ENCODE data around the gene ATP13A5. TPM values are rescaled to one million over a fixed set of nuclear protein-coding genes. Genes with fewer than 3 reads are reported as not detected.

ATP13A5 gene
- total RNA-seq, 6 experiments from 2014 or later = not detected

- Histone ChIP-seq H3K9me3 (no peaks in the 10 kb centered on the region), H3K27ac (no peak overlapping the region), H3K4me1 (no peaks in the 10 kb centered on the region), H3K27me3 (no peaks in the 10 kb centered on the region), H3K4me3 (no peak overlapping the region), H3K36me3 (no peaks in the 10 kb centered on the region)
- DNase-seq (no peak), ATAC-seq (no peak)
- 56% methylated on average over 2 of the region's 2 CpGs for WGBS (ENCODE audit: insufficient coverage, low coverage, low lambda C conversion rate, missing lambda C conversion rate)
- TF ChIP-seq POLR2A (IDR thresholded peaks at IDR 0.05) (no peak), CTCF (IDR thresholded peaks at IDR 0.05) (no peak)
- intact Hi-C loops (cut with DNase I) = no loop called here
Observed at GRCh38 chr3:193350744-193351143, 27.8 kb downstream of the ATP13A5 start.

- 56% methylated on average over 2 of the region's 3 CpGs for WGBS (ENCODE audit: insufficient coverage, low coverage, low lambda C conversion rate, missing lambda C conversion rate)
Observed at GRCh38 chr3:193348686-193349085, 29.9 kb downstream of the ATP13A5 start.

DNA sequence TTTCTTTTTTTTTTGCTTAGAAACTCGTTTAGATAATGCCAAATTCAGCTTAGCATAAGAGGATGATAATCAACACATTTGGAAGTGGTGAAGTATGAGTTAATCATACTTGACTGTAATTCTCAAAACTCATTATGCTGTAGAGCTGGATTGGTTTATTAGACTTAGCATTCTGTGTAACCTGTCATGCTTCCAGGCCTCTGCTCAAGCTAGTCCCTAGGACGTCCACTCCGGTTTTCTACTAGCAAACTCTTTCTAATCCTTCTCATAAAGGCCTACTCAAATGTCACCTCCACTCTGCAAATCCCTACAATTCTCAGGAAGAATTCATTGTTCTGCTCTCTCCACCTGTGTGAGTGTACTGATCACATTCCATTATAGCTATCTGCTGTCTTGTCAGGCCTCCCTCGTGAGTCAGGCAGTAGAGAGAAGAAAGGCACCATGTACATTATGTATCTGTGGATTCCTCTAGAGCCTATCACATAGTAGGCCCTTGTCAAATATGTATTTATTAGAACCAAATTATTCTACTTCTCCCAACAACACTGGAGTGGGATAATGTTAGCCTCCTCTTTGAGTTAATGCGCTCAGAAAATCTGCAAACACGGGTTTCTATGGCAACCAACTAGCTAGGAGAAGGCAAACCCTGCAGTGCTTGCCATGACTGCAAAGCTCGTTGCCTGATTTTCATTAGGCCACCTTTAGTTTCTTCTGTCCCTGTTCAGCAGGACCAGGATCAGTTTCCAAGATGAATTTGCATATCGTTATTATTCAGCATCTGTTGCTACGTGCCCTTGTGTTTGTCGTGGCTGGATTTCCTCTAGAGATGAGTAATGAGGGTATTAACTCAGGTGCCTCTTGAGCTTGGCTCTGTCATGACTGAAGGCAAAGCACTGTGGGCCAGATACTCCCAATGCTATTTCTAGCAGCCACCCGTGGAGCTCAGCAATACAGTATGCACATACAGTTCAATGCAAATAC is 30.7 kb downstream of the ATP13A5 start:
- no peaks in the 10 kb centered on the region for H3K4me1 ChIP-seq
- DNase-seq = no peak
- no peak overlapping the region for H3K4me3 ChIP-seq
- H3K9me3 ChIP-seq = no peaks in the 10 kb centered on the region
- H3K27ac ChIP-seq = no peak overlapping the region
- no peaks in the 10 kb centered on the region for H3K27me3 ChIP-seq
- no peak for ATAC-seq
- H3K36me3 ChIP-seq = no peaks in the 10 kb centered on the region
- WGBS (ENCODE audit: insufficient coverage, low coverage, low lambda C conversion rate, missing lambda C conversion rate) = 31% methylated on average over 11 of the region's 11 CpGs
- TF ChIP-seq CTCF (IDR thresholded peaks at IDR 0.05) = no peak
- no peak for TF ChIP-seq POLR2A (IDR thresholded peaks at IDR 0.05)
- intact Hi-C loops (cut with DNase I) = no loop called here

More at GRCh38 chr3:193348686-193349085, 29.9 kb downstream of the ATP13A5 start:
- no peak overlapping the region for H3K4me3 ChIP-seq
- no peak for ATAC-seq
- intact Hi-C loops (cut with DNase I) = no loop called here
- H3K36me3 ChIP-seq = no peaks in the 10 kb centered on the region
- no peak for DNase-seq
- no peak for TF ChIP-seq POLR2A (IDR thresholded peaks at IDR 0.05)
- TF ChIP-seq CTCF (IDR thresholded peaks at IDR 0.05) = no peak
- no peaks in the 10 kb centered on the region for H3K27me3 ChIP-seq
- H3K4me1 ChIP-seq = no peaks in the 10 kb centered on the region
- no peaks in the 10 kb centered on the region for H3K9me3 ChIP-seq
- no peak overlapping the region for H3K27ac ChIP-seq

DNA sequence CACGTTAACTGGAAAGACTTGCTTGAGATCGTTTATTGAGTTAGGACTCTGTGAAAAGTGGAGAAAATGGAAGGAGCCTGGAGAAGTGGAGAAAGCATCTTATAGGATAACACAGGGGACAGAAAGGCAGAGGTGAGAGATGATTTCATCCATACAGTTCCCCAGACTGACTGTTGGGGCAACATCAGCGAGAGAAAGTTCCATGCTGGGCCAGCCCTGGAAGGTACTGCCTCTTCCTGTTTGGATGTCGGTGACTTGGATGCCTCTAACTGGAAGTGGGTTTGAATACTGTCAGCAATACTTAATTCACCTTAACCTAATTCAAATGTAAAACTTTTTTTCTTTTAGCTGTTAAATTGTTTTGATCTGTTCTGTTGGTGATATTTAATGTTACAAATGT is 32.3 kb downstream of the ATP13A5 start:
- intact Hi-C loops (cut with DNase I) = no loop called here

More for the DNA sequence above, 32.3 kb downstream of the ATP13A5 start:
- no peak for ATAC-seq
- no peaks in the 10 kb centered on the region for H3K27me3 ChIP-seq
- H3K4me1 ChIP-seq = no peaks in the 10 kb centered on the region
- no peak for TF ChIP-seq POLR2A (IDR thresholded peaks at IDR 0.05)
- TF ChIP-seq CTCF (IDR thresholded peaks at IDR 0.05) = no peak
- no peaks in the 10 kb centered on the region for H3K9me3 ChIP-seq
- no peaks in the 10 kb centered on the region for H3K36me3 ChIP-seq
- WGBS (ENCODE audit: insufficient coverage, low coverage, low lambda C conversion rate, missing lambda C conversion rate) = 50% methylated on average over 4 of the region's 4 CpGs
- H3K4me3 ChIP-seq = no peak overlapping the region
- DNase-seq = no peak
- H3K27ac ChIP-seq = no peak overlapping the region
